NCI-H748 treated with DMSO at 0.1 percent for 48 hours (cell line): ENCODE results near the gene FAM210A.

Experiments
- DNase-seq: peaks from one replicate; lab custom pipeline; 2025; lab: John Stamatoyannopoulos, UW

FAM210A gene

DNA sequence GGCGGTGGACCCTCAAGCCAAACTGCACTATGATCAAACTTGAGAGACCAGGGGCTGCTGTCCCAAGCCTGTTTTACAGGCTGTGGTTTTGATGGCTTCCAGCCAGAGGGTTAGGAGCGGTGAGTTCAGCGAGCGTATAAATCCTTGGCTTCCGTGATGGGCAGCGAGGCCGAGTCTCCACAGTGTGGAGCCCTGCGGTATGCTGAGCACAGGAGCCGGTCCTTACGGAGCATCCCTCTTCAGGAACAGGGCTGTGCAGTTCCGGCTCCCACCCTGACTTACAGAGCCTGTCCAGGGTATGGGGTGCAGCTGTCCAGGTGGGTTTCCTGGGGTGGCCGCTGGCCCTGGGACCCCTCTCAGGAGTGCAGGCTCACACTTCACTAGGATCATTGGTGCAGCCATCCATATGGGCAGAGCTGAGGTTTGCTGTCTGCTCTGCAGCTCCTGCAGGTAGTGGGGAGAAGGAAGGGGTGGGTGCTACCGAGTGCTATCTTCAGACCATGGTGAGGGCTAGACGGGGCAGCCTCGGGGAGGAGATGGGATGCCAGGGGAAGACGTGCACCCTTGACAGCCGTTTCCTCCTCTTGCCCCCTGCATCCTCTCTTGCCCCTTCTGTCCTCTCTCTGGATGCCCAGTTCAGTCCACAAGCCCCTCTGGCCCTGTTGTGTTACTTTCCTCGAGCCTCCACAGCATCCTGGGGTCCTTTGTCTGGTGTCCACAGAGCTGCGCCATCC, 104.3 kb downstream of the FAM210A start:
- DNase-seq, result no peak

DNA sequence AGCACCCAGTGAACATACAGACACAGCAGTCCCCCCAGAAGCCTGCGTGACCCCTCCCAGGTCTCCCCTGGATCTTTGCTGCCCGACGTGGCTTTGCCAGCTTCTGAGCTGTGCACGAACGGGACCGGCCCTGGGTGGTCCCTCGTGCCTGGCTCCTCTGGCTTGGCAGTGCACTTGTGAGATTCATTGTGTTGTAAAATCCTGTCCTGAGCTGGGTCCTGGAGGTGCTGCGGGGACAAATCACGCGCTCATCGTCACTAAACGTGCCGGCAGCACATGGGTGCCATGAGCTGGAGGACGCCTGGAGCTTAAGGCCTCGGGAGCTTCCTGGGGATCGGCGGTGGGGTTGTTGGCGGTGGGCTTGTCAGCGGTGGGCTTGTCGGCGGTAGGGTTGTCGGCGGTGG, 104.9 kb downstream of the FAM210A start:
- DNase-seq, result no peak

- no peak for DNase-seq
Observed at GRCh38 chr18:13620818-13621445, 105.4 kb downstream of the FAM210A start.

- no peak for DNase-seq
Observed at GRCh38 chr18:13620206-13620672, 106.1 kb downstream of the FAM210A start.

- no peak for DNase-seq
Observed at GRCh38 chr18:13619505-13620205, 106.7 kb downstream of the FAM210A start.

DNA sequence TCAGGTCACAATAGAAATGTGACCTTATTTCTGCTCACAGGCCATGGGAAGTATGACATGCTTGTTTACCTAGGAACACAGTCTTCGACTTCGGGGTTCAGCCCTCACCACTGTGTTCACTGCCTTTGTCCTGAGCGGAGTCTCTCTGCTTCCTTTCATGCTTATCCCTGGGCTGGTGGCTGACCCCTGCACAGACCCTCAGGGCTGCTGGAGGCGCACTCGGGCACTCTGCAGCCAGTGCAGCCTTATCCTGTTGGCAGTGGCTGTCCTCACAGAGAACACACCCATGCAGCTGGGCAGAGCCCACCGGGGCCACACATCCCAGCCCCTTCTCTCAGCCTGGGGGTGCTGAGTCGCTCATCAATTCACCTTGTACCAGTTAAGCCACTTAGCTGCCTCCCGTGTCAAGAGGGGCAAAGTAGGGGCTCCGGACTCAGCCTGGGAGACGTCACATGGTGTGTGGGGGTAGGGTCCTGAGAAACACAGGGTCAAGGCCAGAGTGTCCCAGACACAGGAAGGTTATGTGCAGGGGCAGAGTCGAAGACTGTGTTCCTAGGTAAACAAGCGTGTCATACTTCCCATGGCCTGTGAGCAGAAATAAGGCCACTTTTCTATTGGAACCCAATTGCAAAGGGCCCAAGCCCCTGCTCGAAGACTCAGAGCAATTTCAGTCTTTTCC, 107.5 kb downstream of the FAM210A start:
- no peak for DNase-seq

- DNase-seq, result no peak
Observed at GRCh38 chr18:13617826-13618515, 108.4 kb downstream of the FAM210A start.

DNA sequence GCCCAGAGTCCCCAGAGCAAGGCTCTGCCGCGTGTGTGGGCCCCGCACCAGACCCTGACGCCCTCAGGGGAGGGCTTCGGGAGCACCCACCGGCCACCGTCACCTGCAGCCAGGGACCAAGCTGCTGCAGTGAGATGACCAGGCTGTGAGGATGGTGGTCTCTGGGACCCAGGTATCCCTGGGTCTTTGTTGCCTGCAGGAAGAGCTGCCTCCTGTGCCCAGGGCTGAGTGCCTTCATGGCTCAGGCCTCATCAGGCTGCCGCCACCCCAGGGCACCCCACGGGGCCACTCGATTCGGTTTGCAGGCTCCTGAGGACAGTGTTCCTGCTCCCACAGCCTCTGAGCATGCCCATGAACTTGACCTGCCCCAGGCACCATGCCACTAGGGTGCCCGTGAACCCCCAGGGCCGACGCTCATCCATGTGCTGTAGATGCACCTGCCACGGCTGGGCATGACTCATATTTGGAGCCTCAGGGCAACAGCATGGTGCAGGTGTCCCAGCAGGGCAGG, 109.8 kb downstream of the FAM210A start:
- DNase-seq, result no peak

DNA sequence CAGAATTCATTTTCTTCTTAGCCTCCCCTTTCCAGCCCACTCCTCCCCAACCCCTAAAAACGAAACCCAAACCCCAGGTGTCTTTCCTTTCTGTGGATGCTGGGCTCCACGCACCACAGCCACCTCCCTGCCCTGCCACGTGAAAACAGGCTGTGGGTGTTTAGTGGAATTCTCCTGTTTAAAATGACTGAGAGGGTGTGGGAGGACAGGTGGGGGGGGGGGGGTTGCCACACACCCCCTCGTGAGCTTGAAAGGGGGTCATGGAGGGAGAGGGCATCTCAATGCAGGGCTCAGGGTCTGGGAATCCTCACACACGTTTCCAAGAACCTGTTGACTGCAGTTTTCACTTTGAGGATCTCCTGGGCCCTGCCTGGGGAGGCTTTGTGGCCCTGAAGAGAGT, 110.3 kb downstream of the FAM210A start:
- DNase-seq, result no peak

DNA sequence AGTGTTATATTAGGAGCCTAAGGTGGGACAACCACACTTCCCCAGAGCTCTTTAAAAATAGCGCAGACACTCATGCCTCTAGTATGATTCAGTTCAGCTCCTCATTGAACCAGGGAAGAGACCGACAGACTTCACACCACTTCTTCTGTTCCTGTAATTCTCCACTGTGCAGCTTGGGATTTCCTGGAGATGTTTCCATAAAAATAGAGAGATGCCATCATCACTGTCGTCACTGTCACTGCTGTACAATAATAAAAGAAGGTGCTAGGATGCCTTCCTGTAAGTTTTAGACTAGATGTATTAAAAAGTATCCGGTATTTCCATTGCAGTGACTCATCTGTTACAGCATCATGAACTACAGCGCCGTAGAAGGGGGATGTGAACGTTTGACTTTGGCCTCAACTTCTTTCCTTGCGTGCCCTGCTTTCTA, 110.9 kb downstream of the FAM210A start:
- no peak for DNase-seq

DNA sequence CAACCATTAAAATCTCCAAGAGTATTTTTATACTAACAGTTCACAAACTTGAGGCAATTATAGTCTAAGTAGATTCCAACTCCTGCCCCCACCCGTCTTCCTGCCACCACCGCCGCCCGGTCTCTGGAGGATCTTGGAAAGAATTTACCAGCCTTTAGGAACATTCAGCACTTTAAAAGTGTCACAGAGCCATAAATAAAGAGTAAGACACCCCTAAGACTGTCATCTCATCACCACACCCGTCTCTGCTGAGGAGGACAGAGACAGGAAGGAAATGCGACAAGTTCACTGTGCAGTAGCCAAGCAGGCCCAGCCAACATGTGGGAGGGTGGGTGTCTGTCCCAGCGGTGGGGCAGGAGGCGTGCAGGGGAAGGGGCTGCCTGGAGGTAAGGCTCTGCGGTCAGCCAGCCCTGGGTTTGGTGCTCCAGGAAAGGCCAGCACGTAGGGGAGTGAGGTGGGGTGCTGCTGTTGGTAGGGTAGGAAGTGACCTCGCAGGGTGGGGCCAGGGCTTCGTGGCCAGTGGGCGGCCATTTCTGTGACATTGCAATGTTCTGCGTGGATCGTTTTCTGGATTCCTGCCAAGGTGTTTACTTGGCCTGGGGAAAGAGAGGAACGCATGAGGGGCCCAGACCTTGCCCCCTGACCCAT, 111.6 kb downstream of the FAM210A start:
- DNase-seq, result no peak

DNA sequence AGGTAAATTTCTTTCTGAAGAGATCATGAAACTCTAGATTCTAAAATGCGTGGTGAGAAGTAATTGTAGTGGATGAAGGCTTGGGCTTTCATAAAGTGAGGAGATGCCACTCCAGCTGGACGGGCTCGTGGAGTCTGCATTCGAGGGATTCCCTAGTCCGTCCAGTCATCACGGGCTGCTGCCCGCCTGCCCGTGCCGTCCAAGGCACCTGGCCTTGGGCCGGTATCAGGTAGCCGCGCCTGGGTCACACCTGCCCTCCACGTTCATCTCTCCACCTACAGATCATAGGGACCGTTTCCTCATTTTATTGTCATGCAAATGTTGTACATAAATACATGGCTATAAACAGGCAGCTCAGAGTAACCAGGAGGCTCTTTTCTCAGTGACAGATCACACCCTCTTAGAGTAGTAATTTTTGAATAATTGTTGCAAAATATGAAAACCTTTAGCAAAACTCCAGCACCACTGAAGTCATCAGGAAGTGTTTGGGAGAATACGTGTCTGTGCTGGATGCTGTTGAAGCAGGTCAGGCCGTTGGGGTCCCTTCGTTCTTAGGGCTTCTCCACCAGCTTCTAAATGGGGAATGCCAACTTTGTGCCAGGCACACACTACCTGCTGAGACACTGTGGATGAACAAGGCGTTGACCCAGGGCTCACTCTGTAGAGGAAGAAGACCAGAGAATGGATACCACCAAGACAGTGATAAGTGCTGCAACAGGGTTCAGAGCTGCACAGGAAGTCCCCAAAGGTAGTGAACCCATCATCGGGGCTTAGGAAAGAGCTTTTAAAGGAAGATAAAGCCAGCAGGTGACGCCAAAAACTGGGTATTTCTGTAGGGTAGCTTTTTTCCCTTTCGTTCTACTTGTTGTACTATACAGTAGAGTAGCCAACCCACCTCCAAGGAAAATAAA, 112.5 kb downstream of the FAM210A start:
- DNase-seq, result no peak
